Measurements from ENCODE around the gene FRA10AC1. TPM values are rescaled to one million over a fixed set of nuclear protein-coding genes. Genes with fewer than 3 reads are reported as not detected.

Gene FRA10AC1
- total and polyA plus RNA-seq, 2 of the 4 experiments (the other 2 are of a cell fraction), result 1.6 to 4.9 TPM

DNA sequence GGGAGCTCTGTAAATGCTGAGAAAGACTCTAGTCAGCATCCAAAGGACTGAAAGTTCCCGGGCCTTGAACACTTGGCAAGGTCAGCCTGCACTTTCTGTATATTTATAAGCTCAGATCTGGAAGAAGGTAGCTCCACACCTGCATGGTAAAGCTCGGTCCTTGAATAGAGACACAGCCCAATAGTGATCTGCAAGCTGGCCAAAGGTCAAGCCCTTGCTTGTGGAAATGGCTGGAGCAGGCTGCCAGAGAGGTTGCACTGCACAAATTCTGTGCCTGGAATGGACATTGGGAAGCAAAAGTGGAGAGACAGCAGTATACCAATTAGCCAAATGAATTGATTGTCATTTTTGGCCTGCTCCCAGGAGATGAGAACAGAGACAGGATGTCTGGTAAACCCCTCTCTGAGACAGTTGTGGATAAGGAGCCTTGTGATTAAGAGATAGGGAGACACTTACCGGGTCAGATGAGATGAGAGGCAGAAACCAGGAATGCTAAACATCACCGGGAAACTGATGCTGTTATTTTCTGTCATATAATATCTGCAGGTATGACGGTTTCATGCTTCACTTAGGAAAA lies 8.0 kb upstream of the FRA10AC1 start:
- in situ Hi-C loops (cut with MboI; ENCODE audit: low sequenced_read_pairs), result no loop called here
- no peak for TF ChIP-seq NFE2L2 (IDR thresholded peaks at IDR 0.05; ENCODE audit: low read depth, low read length)
- TF ChIP-seq, protein P1, sequence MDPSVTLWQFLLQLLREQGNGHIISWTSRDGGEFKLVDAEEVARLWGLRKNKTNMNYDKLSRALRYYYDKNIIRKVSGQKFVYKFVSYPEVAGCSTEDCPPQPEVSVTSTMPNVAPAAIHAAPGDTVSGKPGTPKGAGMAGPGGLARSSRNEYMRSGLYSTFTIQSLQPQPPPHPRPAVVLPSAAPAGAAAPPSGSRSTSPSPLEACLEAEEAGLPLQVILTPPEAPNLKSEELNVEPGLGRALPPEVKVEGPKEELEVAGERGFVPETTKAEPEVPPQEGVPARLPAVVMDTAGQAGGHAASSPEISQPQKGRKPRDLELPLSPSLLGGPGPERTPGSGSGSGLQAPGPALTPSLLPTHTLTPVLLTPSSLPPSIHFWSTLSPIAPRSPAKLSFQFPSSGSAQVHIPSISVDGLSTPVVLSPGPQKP (IDR thresholded peaks at IDR 0.05; ENCODE audit: borderline replicate concordance, low read depth, low read length), result no peak
- TF ChIP-seq, protein P2, sequence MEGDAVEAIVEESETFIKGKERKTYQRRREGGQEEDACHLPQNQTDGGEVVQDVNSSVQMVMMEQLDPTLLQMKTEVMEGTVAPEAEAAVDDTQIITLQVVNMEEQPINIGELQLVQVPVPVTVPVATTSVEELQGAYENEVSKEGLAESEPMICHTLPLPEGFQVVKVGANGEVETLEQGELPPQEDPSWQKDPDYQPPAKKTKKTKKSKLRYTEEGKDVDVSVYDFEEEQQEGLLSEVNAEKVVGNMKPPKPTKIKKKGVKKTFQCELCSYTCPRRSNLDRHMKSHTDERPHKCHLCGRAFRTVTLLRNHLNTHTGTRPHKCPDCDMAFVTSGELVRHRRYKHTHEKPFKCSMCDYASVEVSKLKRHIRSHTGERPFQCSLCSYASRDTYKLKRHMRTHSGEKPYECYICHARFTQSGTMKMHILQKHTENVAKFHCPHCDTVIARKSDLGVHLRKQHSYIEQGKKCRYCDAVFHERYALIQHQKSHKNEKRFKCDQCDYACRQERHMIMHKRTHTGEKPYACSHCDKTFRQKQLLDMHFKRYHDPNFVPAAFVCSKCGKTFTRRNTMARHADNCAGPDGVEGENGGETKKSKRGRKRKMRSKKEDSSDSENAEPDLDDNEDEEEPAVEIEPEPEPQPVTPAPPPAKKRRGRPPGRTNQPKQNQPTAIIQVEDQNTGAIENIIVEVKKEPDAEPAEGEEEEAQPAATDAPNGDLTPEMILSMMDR (conservative IDR thresholded peaks at IDR 0.05; ENCODE audit: low read depth, low read length), result no peak
- no peak for TF ChIP-seq BHLHE40 (IDR thresholded peaks at IDR 0.05; ENCODE audit: low read depth, low read length)
- TF ChIP-seq FOS (IDR thresholded peaks at IDR 0.05; ENCODE audit: low read depth, low read length), result no peak
- Histone ChIP-seq H3K4me1 (ENCODE audit: control insufficient read depth, insufficient read depth, low read length) (no peaks in the 10 kb centered on the region), H2BK120ac (ENCODE audit: low read depth, low read length) (no peak overlapping the region), H3K23ac (ENCODE audit: low read depth, low read length) (no peak overlapping the region), H2AK9ac (replicated peaks; ENCODE audit: low read depth, low read length, poor library complexity) (no peak overlapping the region), H3K4me3 (ENCODE audit: insufficient read depth, low read depth, low read length) (no peak overlapping the region), H2BK15ac (ENCODE audit: low read depth, low read length) (no peak overlapping the region), H2BK20ac (ENCODE audit: low read depth, low read length) (no peak overlapping the region), H3K9ac (ENCODE audit: low read depth, low read length) (no peak overlapping the region), H3K14ac (replicated peaks; ENCODE audit: low read depth, low read length) (no peak overlapping the region), H3K27ac (ENCODE audit: insufficient read depth, low read length) (no peak overlapping the region), H4K8ac (ENCODE audit: low read depth in 2 of 2, low read length in 2 of 2) (no peak overlapping the region), H3K9me1 (ENCODE audit: insufficient read depth, low read length) (no peaks in the 10 kb centered on the region), H3K79me1 (ENCODE audit: low read depth in 1 of 2, low read length in 2 of 2) (no peaks in the 10 kb centered on the region), H3K9me3 (ENCODE audit: control insufficient read depth, insufficient read depth, low read length) (no peaks in the 10 kb centered on the region), H4K91ac (ENCODE audit: insufficient read depth, low read depth, low read length) (no peak overlapping the region), H3K56ac (ENCODE audit: extremely low read depth, insufficient read depth, low read length) (no peak overlapping the region), H2BK5ac (ENCODE audit: low read depth, low read length, poor library complexity, severe bottlenecking) (no peak overlapping the region), H3K36me3 (ENCODE audit: control insufficient read depth, insufficient read depth, low read length) (no peaks in the 10 kb centered on the region), H3K4me2 (ENCODE audit: low read depth, low read length) (no peak overlapping the region), H3K27me3 (ENCODE audit: control insufficient read depth, insufficient read depth, low read length) (peaks cover 8% of the 10 kb centered on the region), H3K18ac (ENCODE audit: low read depth, low read length) (no peak overlapping the region), H4K20me1 (ENCODE audit: insufficient read depth, low read length) (no peaks in the 10 kb centered on the region), H4K5ac (ENCODE audit: low read depth, low read length) (no peak overlapping the region), H3K4ac (ENCODE audit: low read depth, low read length) (no peak overlapping the region), H2AFZ (replicated peaks; ENCODE audit: low read length, poor library complexity) (no peak overlapping the region), H2AK5ac (ENCODE audit: low read depth, low read length) (no peak overlapping the region)
- POLR2A ChIA-PET (ENCODE audit: unreplicated experiment), result no interaction called here
- BruUV-seq (replicated peaks), result no TSS peak
- 33% methylated on average over 1 of the region's 5 CpGs; no CpG with 5 or more reads in 1 of the 2 experiments for WGBS, 2 experiments (ENCODE audit: extremely low coverage in 2 of 2, insufficient read length in 1 of 2)
- intact Hi-C loops (cut with micrococcal nuclease), result no loop called here
- ATAC-seq (ENCODE audit: low read depth) (no peak), DNase-seq (no peak)
- CTCF ChIA-PET, result no interaction called here
- dilution Hi-C loops (cut with HindIII; ENCODE audit: low sequenced_read_pairs, unreplicated experiment), result no loop called here
